ENCODE measurements around the gene PDXK. TPM values are rescaled to one million over a fixed set of nuclear protein-coding genes. Genes with fewer than 3 reads are reported as not detected.
A peak's percentile ranks its signal among the peaks of the same experiment; 100 is the strongest.
"Not testable (repeated sequence)": the region's sequence is repeated elsewhere in the genome, so short reads cannot be mapped to it uniquely, and the experiment has no call there.

PDXK gene
- total and polyA plus RNA-seq, 9 of the 15 experiments (the other 6 are each of a cell fraction or from before 2014, with no cell fraction given) = 5.6 to 162 (median 76.5) TPM

DNA sequence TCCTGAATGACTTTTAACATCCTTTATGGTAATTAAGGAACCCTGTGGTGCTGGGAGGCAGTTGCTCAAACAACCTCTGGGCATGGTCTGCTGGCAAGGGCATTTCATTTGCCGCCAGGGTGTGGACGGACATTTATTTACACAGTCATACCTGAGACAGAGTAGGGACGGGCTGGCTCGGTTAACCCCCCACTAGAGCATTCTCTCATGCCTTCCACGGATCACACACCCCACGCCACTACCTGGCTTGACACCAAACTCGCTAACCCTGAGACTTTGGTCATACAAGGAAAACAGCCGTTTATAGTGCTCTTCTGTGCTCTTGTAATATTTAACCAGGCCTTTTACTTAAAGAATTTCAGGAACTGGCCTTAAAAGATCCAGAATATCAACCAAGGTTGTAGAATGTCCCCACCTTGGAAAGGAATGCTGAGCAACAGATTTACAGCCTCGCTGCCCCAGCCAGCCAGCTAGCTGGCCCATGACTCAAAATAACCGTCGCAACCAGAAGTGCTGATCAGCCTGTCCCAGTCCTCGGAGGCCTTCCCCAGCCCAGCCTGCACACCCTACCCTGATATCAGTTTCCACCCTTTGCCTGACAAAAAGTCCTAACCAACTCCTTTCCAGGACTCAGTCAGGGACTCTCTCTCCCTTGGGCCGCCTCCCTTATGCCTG lies 6.5 kb upstream of the PDXK start (continued):
- TF ChIP-seq, protein P1, sequence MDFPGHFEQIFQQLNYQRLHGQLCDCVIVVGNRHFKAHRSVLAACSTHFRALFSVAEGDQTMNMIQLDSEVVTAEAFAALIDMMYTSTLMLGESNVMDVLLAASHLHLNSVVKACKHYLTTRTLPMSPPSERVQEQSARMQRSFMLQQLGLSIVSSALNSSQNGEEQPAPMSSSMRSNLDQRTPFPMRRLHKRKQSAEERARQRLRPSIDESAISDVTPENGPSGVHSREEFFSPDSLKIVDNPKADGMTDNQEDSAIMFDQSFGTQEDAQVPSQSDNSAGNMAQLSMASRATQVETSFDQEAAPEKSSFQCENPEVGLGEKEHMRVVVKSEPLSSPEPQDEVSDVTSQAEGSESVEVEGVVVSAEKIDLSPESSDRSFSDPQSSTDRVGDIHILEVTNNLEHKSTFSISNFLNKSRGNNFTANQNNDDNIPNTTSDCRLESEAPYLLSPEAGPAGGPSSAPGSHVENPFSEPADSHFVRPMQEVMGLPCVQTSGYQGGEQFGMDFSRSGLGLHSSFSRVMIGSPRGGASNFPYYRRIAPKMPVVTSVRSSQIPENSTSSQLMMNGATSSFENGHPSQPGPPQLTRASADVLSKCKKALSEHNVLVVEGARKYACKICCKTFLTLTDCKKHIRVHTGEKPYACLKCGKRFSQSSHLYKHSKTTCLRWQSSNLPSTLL (IDR thresholded peaks at IDR 0.05) = no peak
- TF ChIP-seq MEF2A (IDR thresholded peaks at IDR 0.05; ENCODE audit: control insufficient read depth, low read depth, low read length) (no peak), JUND (IDR thresholded peaks at IDR 0.05; ENCODE audit: borderline replicate concordance, low read depth, low read length) (no peak), JUND (tag; IDR thresholded peaks at IDR 0.05; ENCODE audit: borderline replicate concordance, low read depth, low read length) (peak; percentile 38; the same call in 1 of the 3 replicates), CREB1 (IDR thresholded peaks at IDR 0.05) (no peak), CREB1 (CRISPR knock-in tag; IDR thresholded peaks at IDR 0.05) (no peak), CC2D1A (IDR thresholded peaks at IDR 0.05) (no peak)

DNA sequence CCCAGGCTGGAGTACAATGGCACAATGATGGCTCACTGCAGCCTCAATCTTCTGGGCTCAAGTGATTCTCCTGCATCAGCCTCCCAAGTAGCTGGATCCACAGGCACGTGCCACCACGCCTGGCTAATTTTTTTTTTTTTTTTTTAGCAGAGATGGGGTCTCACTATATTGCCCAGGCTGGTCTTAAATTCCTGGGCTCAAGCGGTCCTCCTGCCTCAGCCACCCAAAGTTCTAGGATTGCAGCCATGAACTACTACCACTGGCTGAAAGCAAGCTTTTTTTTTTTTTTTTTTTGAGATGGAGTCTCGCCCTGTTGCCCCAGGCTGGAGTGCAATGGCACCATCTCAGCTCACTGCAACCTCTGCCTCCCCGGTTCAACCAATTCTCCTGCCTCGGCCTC lies 5.8 kb upstream of the PDXK start:
- DNase-seq (ENCODE audit: extremely low read depth in 1 of 4, low spot score in 3 of 4); H3K9me3 ChIP-seq (replicated peaks; ENCODE audit: control insufficient read depth, insufficient read depth, low read depth, low read length); BruUV-seq (replicated peaks); H3K9me1 ChIP-seq (ENCODE audit: control insufficient read depth, insufficient read depth, low read length); H3K4me2 ChIP-seq (ENCODE audit: insufficient read depth, low read length); H2AFZ ChIP-seq (ENCODE audit: low read depth, low read length); FAIRE-seq; H3K9ac ChIP-seq (ENCODE audit: insufficient read depth in 1 of 2, low read depth in 2 of 2, low read length in 2 of 2); H3K36me3 ChIP-seq (ENCODE audit: control insufficient read depth, insufficient read depth, low read length); H3K27me3 ChIP-seq (ENCODE audit: control insufficient read depth in 2 of 2, insufficient read depth in 2 of 2, low read length in 2 of 2); H3K79me2 ChIP-seq (ENCODE audit: control insufficient read depth, insufficient read depth, low read length); ATAC-seq; H4K20me1 ChIP-seq (replicated peaks; ENCODE audit: control insufficient read depth, insufficient read depth, low read length); intact Hi-C loops (cut with micrococcal nuclease); CTCF ChIA-PET (ENCODE audit: low intra/inter-chr PET ratio); in situ Hi-C loops (cut with MboI); H3K4me3 ChIP-seq: not testable (repeated sequence)
- WGBS (ENCODE audit: insufficient coverage, low coverage, missing lambda C conversion rate) = 68% methylated on average over 5 of the region's 6 CpGs
- POLR2A ChIA-PET = interaction anchor here (0.6 to 1.8 kb wide), 7 partner anchors 8 to 376 kb away, joined by 3 to 6 read pairs (median 3); no protein-coding TSS in a partner anchor
- peak; percentile 0; the same call in 1 of the 2 replicates for TF ChIP-seq ZFX (CRISPR knock-in tag; IDR thresholded peaks at IDR 0.05)
- peak; percentile 63 for TF ChIP-seq ZNF121 (CRISPR knock-in tag; conservative IDR thresholded peaks at IDR 0.05)
- Histone ChIP-seq H3K27ac (ENCODE audit: extremely low read depth, low read depth, low read length) (peak overlapping the region; percentile 32; the same call in 1 of the 3 replicates), H3K4me1 (replicated peaks in 1 of 2; ENCODE audit: control insufficient read depth in 2 of 2, insufficient read depth in 2 of 2, low read length in 2 of 2) (peaks cover 16 to 17% of the 10 kb centered on the region in 2 experiments; a peak in 3 of 5 replicates)

All from K562 (cell line).